ENCODE results near the gene MYO15A. TPM values are rescaled to one million over a fixed set of nuclear protein-coding genes. Genes with fewer than 3 reads are reported as not detected.

Gene MYO15A
- polyA plus RNA-seq, 6 donors from 2014 or later: 0.43 to 2.0 (median 0.65) TPM

Other genes with a start within 250 kb of the MYO15A start
- 1 to 10 TPM; 2.5 to 7.0 (median 3.0) TPM for gene TOM1L2, start 136.4 kb upstream of the MYO15A start, polyA plus RNA-seq (ENCODE audit: low read depth in 6 of 6)
- 1 to 10 TPM in 2 of 6 donors, under 1 TPM in 2, not detected in 2; 0.19 to 1.4 (median 0.85) TPM for gene DRC3, start 135.9 kb upstream of the MYO15A start, polyA plus RNA-seq (ENCODE audit: low read depth in 6 of 6)
- 10 to 100 TPM; 24.0 to 42.7 (median 34.1) TPM for gene ATPAF2, start 69.6 kb upstream of the MYO15A start, polyA plus RNA-seq (ENCODE audit: low read depth in 6 of 6)
- gene GID4, start 69.3 kb upstream of the MYO15A start, polyA plus RNA-seq (ENCODE audit: low read depth in 6 of 6): 10 to 100 TPM in 2 of 6 donors, 1 to 10 TPM in 4; 6.7 to 11.8 (median 7.4) TPM
- gene DRG2, start 20.8 kb upstream of the MYO15A start, polyA plus RNA-seq (ENCODE audit: low read depth in 6 of 6): 10 to 100 TPM; 36.1 to 70.4 (median 41.8) TPM
- gene ALKBH5, start 75.1 kb downstream of the MYO15A start, polyA plus RNA-seq (ENCODE audit: low read depth in 6 of 6): 100 to 1,000 TPM; 124 to 169 (median 146) TPM
- gene LLGL1, start 116.9 kb downstream of the MYO15A start, polyA plus RNA-seq (ENCODE audit: low read depth in 6 of 6): 1 to 10 TPM in 2 of 6 donors, under 1 TPM in 3, not detected in 1; 0.38 to 1.4 (median 0.86) TPM
- 100 to 1,000 TPM in 3 of 6 donors, 10 to 100 TPM in 3; 80.0 to 169 (median 98.4) TPM for gene FLII, start 150.0 kb downstream of the MYO15A start, polyA plus RNA-seq (ENCODE audit: low read depth in 6 of 6)
- gene MIEF2, start 151.9 kb downstream of the MYO15A start, polyA plus RNA-seq (ENCODE audit: low read depth in 6 of 6): 10 to 100 TPM in 3 of 6 donors, 1 to 10 TPM in 3; 3.2 to 13.8 (median 9.9) TPM
- gene TOP3A, start 206.2 kb downstream of the MYO15A start, polyA plus RNA-seq (ENCODE audit: low read depth in 6 of 6): 10 to 100 TPM in 5 of 6 donors, 1 to 10 TPM in 1; 5.2 to 20.1 (median 14.6) TPM
- gene SMCR8, start 206.5 kb downstream of the MYO15A start, polyA plus RNA-seq (ENCODE audit: low read depth in 6 of 6): 1 to 10 TPM; 2.8 to 9.2 (median 5.9) TPM

All from naive B cell (primary cell).